ENCODE data around the gene CHDH. TPM values are rescaled to one million over a fixed set of nuclear protein-coding genes. Genes with fewer than 3 reads are reported as not detected.

CHDH gene
- total RNA-seq, 1 donor from 2014 or later, result 3.2 TPM

DNA sequence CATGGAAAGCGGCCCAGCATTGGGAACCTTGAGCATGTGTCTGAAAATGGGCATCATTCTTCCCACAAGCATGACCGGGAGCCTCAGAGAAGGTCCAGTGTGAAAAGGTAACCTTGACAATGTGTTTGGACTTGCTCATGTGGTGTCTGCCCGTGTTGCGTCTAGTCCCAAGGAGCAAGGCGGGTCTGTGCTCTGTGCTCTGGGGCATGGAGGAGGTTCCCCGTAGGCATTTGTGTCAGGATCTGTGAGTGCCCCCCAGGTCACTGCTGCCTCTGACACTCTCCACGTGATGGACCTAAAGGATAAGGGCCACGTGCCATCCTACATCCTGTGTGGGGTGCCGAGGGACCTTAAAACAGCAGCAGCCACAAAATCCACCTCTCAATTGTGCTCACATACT is 44.9 kb downstream of the CHDH start:
- Mint-ChIP-seq H3K27ac (no peak overlapping the region), H3K27me3 (ENCODE audit: low read depth) (peaks cover 4% of the 10 kb centered on the region), H3K4me3 (no peak overlapping the region), H3K36me3 (no peaks in the 10 kb centered on the region), H3K4me1 (peaks cover 10% of the 10 kb centered on the region), H3K9me3 (no peaks in the 10 kb centered on the region)
- TF ChIP-seq, protein P1, sequence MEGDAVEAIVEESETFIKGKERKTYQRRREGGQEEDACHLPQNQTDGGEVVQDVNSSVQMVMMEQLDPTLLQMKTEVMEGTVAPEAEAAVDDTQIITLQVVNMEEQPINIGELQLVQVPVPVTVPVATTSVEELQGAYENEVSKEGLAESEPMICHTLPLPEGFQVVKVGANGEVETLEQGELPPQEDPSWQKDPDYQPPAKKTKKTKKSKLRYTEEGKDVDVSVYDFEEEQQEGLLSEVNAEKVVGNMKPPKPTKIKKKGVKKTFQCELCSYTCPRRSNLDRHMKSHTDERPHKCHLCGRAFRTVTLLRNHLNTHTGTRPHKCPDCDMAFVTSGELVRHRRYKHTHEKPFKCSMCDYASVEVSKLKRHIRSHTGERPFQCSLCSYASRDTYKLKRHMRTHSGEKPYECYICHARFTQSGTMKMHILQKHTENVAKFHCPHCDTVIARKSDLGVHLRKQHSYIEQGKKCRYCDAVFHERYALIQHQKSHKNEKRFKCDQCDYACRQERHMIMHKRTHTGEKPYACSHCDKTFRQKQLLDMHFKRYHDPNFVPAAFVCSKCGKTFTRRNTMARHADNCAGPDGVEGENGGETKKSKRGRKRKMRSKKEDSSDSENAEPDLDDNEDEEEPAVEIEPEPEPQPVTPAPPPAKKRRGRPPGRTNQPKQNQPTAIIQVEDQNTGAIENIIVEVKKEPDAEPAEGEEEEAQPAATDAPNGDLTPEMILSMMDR (IDR thresholded peaks at IDR 0.05; ENCODE audit: unreplicated experiment), result no peak
- DNase-seq (ENCODE audit: low spot score in 2 of 2, unreplicated experiment in 2 of 2), result no peak

GRCh38 chr3:53800041-53800906 is 45.9 kb downstream of the CHDH start:
- no peaks in the 10 kb centered on the region for H3K36me3 Mint-ChIP-seq
- DNase-seq (ENCODE audit: low spot score in 2 of 2, unreplicated experiment in 2 of 2), result no peak
- TF ChIP-seq, protein P1 (IDR thresholded peaks at IDR 0.05; ENCODE audit: unreplicated experiment), result no peak
- peaks cover 15% of the 10 kb centered on the region for H3K4me1 Mint-ChIP-seq
- peaks cover 4% of the 10 kb centered on the region for H3K27me3 Mint-ChIP-seq (ENCODE audit: low read depth)
- no peak overlapping the region for H3K27ac Mint-ChIP-seq
- no peak overlapping the region for H3K4me3 Mint-ChIP-seq
- H3K9me3 Mint-ChIP-seq, result no peaks in the 10 kb centered on the region

DNA sequence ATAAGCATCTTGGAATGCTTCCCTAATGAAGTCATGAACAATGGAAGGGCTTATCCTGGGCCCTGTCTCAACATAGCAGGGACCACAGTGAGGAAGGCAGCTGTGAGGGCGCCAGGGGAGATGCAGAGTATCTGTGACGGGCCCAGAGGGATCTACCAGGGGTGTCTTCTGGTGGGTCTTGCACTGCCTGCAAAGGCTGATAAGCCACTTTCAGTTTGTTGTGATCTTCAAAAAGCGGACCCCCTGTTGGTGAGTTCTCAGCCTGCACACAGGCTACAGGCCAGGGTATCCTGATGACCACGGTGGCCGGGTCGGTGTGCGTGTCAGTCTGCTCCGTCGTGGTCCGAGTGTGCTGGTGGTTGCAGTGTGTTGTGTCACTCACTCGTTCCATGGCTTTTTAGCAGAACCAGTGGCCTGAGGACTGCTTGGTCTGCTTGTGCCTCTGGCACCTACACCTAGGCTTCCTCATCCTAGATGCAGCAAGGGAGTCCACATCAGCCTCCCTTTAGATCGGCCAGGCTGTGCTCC is 46.8 kb downstream of the CHDH start:
- H3K27me3 Mint-ChIP-seq (ENCODE audit: low read depth), result no peaks in the 10 kb centered on the region
- DNase-seq (ENCODE audit: low spot score in 2 of 2, unreplicated experiment in 2 of 2), result no peak
- no peaks in the 10 kb centered on the region for H3K9me3 Mint-ChIP-seq
- H3K4me3 Mint-ChIP-seq, result no peak overlapping the region
- H3K36me3 Mint-ChIP-seq, result no peaks in the 10 kb centered on the region
- no peak overlapping the region for H3K27ac Mint-ChIP-seq
- TF ChIP-seq, protein P1 (IDR thresholded peaks at IDR 0.05; ENCODE audit: unreplicated experiment), result no peak
- peaks cover 15% of the 10 kb centered on the region for H3K4me1 Mint-ChIP-seq

- no peak overlapping the region for H3K4me3 Mint-ChIP-seq
- no peak for DNase-seq (ENCODE audit: low spot score in 2 of 2, unreplicated experiment in 2 of 2)
- no peak overlapping the region for H3K27ac Mint-ChIP-seq
- no peaks in the 10 kb centered on the region for H3K27me3 Mint-ChIP-seq (ENCODE audit: low read depth)
- TF ChIP-seq, protein P1 (IDR thresholded peaks at IDR 0.05; ENCODE audit: unreplicated experiment), result no peak
- no peaks in the 10 kb centered on the region for H3K9me3 Mint-ChIP-seq
- no peaks in the 10 kb centered on the region for H3K36me3 Mint-ChIP-seq
- peaks cover 17% of the 10 kb centered on the region for H3K4me1 Mint-ChIP-seq
These were observed 48.1 kb downstream of the CHDH start for GRCh38 chr3:53798144-53798543.

DNA sequence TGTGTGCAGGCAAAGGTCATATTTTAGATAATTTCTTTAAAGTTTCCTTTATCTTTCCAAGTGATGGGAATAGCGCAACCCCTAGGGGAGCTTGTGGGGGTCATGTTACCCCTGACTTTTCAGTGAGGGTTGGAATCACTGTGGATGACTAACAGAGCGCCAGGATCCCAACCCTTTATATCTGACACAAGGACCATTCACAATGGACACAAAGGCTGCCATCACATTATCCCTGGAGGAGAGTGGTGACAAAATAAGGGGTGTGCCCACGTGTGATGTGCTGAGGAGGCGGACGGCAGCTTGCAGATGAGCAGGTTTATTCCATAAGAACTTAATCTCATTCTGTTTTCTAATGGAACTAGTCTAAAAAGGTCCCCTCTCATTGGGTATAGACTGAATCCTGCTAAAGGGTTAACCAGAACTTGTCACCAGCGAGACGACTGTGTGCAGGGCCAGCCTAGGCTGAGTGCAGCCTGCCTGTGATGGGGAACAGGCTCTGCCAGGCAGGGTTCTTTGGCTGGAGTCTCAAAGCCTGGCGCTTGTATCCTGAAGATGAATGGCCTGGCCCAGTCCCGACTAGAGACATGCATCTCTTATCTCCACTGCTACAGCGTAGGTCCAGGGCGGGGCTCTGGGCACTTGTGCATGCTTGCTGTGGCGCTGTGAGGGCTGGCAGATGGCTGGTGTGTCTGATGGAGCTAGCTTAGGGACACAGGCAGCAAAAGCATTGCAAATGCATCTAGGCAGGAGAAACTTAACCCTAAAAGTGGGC is 50.2 kb downstream of the CHDH start:
- Mint-ChIP-seq H3K4me1 (peaks cover 17% of the 10 kb centered on the region), H3K9me3 (no peaks in the 10 kb centered on the region), H3K36me3 (no peaks in the 10 kb centered on the region), H3K4me3 (no peak overlapping the region), H3K27me3 (ENCODE audit: low read depth) (no peaks in the 10 kb centered on the region), H3K27ac (no peak overlapping the region)
- TF ChIP-seq, protein P1 (IDR thresholded peaks at IDR 0.05; ENCODE audit: unreplicated experiment), result no peak
- DNase-seq (ENCODE audit: low spot score in 2 of 2, unreplicated experiment in 2 of 2), result no peak
